ENCODE measurements around the gene FILIP1.

GRCh38 chr6:75481936-75482593 lies 11.5 kb downstream of the FILIP1 start:
- TF ChIP-seq MAX (IDR thresholded peaks at IDR 0.05): no peak
- TF ChIP-seq TEAD4 (IDR thresholded peaks at IDR 0.05): no peak
- TF ChIP-seq YY1 (IDR thresholded peaks at IDR 0.05; ENCODE audit: low read depth): no peak
- TF ChIP-seq TAF1 (IDR thresholded peaks at IDR 0.05; ENCODE audit: low read depth): no peak
- TF ChIP-seq USF1 (IDR thresholded peaks at IDR 0.05): no peak
- TF ChIP-seq RAD21 (IDR thresholded peaks at IDR 0.05; ENCODE audit: low read depth): no peak
- TF ChIP-seq TCF12 (IDR thresholded peaks at IDR 0.05; ENCODE audit: low read depth): no peak
- TF ChIP-seq EP300 (IDR thresholded peaks at IDR 0.05; ENCODE audit: borderline replicate concordance): no peak
- no peak for TF ChIP-seq REST (IDR thresholded peaks at IDR 0.05; ENCODE audit: low read depth)
- TF ChIP-seq CEBPB (IDR thresholded peaks at IDR 0.05): no peak
- no peak for TF ChIP-seq ZBTB7A (IDR thresholded peaks at IDR 0.05; ENCODE audit: low read depth)
